Left ventricle myocardium inferior (tissue), 1 donor: Measurements from ENCODE around the gene PLEKHM3. TPM values are rescaled to one million over a fixed set of nuclear protein-coding genes. Genes with fewer than 3 reads are reported as not detected.

Experiments used
- DNase-seq: peaks from one replicate; pipeline ENCODE4 v3.0.0-alpha.2; 2020
- H3K27ac ChIP-seq: fragments of 200-600 bp; replicated peaks from 2 replicates; pipeline ENCODE4 v1.8.0; 2021
- H3K27me3 ChIP-seq: fragments of 200-600 bp; 2 replicates; pipeline ENCODE4 v1.8.0; 2021; ENCODE audit warnings: low read depth
- H3K36me3 ChIP-seq: fragments of 200-600 bp; 2 replicates; pipeline ENCODE4 v1.8.0; 2021
- H3K4me1 ChIP-seq: fragments of 200-600 bp; 2 replicates; pipeline ENCODE4 v1.8.0; 2021
- H3K4me3 ChIP-seq: fragments of 200-600 bp; 2 replicates; pipeline ENCODE4 v1.8.0; 2021; ENCODE audit warnings: mild to moderate bottlenecking, moderate library complexity
- H3K9me3 ChIP-seq: fragments of 200-600 bp; replicated peaks from 2 replicates; pipeline ENCODE4 v1.8.0; 2021
- CTCF ChIP-seq: fragments of 200-600 bp; IDR thresholded peaks from 2 replicates; pipeline ENCODE4 v1.8.0; 2021; ENCODE audit warnings: antibody characterized with exemption, mild to moderate bottlenecking, borderline replicate concordance
- intact Hi-C: fragments of 100-400 bp; cut with micrococcal nuclease; formaldehyde crosslinking; loops from one replicate; pipeline ENCODE4 v1.11.0; 2022
- total RNA-seq: library from RNA; stranded (reverse); fragmentation: NEBNext Ultra II Directional; extraction: Animal tissue kit (Norgen Biotek cat#: 25700); gene quantifications from one replicate; pipeline ENCODE4 v1.2.1, GENCODE V29; 2021
- donor health status: DM: no; HTN: yes; CAD: no; lungs with severe emphysema.

The PLEKHM3 gene
- total RNA-seq, 1 donor from 2014 or later: 12.9 TPM

DNA sequence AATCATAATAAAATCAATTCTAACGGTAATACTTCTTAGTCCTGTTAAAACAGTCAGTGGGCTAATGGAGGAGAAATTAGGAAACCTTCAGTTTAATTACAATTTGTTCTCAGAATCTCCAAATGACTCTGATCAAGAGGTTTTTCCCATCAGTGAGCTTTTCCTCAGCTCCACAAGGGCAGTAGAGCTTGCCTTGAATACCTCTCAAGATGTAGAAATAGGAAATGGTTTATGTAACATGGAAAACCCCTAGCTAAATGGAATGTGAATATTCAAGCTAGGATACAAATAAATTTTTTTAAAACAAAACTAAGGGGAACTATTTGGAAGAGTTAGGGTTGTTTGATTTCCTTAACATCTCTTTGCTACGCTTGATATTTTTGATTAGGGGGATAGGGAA is 87.5 kb downstream of the PLEKHM3 start:
- intact Hi-C loops: no loop called here
- Histone ChIP-seq H3K27me3 (no peaks in the 10 kb centered on the region), H3K9me3 (no peaks in the 10 kb centered on the region), H3K4me1 (peaks cover 72% of the 10 kb centered on the region), H3K4me3 (no peak overlapping the region), H3K27ac (peak overlapping the region; percentile 72), H3K36me3 (peaks cover 4% of the 10 kb centered on the region)
- no peak for TF ChIP-seq CTCF
- no peak for DNase-seq

GRCh38 chr2:207937253-207937652 is 88.1 kb downstream of the PLEKHM3 start:
- no peaks in the 10 kb centered on the region for H3K27me3 ChIP-seq
- no peak overlapping the region for H3K4me3 ChIP-seq
- intact Hi-C loops: no loop called here
- peaks cover 4% of the 10 kb centered on the region for H3K36me3 ChIP-seq
- no peak for DNase-seq
- H3K4me1 ChIP-seq: peaks cover 78% of the 10 kb centered on the region
- no peak for TF ChIP-seq CTCF
- H3K27ac ChIP-seq: peak overlapping the region; percentile 72
- H3K9me3 ChIP-seq: no peaks in the 10 kb centered on the region

DNA sequence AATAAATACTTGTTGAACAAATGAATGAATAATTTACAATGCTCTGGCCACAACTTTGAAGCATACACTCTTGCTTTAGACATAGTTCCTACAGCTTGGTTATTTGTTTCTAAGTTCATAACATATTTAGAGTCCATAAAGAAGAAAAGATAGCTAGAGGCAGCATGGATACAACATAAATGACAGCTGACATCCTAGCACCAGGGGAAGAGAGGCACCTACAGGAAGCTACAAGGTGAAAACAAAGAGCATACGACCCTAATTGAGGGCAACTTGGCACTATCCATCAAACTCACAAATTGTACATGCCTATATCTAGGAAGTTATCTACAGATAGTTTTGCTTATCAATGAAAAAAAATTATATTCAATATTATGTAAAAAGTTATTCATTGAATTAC is 88.9 kb downstream of the PLEKHM3 start:
- intact Hi-C loops: no loop called here
- Histone ChIP-seq H3K27me3 (no peaks in the 10 kb centered on the region), H3K27ac (no peak overlapping the region), H3K36me3 (no peaks in the 10 kb centered on the region), H3K4me3 (no peak overlapping the region), H3K4me1 (peaks cover 84% of the 10 kb centered on the region), H3K9me3 (no peaks in the 10 kb centered on the region)
- DNase-seq: no peak
- TF ChIP-seq CTCF: no peak

DNA sequence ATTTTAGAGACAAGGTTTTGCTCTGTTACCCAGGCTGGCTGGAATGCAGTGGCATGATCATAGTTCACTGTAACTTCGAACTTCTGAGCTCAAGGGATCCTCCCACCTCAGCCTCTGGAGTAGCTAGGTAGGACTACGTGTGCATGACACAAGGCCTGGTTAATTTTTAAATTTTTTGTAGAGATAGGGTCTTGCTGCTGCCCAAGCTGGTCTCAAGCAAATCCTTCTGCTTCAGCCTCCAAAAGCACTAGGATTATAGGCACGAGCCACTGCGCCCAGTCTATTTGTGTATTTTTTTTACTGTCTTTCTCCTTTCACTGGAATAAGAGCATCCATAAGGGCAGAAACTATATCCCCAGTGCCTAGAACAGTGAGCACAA is 89.3 kb downstream of the PLEKHM3 start:
- Histone ChIP-seq H3K27me3 (no peaks in the 10 kb centered on the region), H3K9me3 (no peaks in the 10 kb centered on the region), H3K27ac (peak overlapping the region; percentile 5), H3K36me3 (peaks cover 2% of the 10 kb centered on the region), H3K4me3 (no peak overlapping the region), H3K4me1 (peaks cover 84% of the 10 kb centered on the region)
- no peak for TF ChIP-seq CTCF
- intact Hi-C loops: no loop called here
- DNase-seq: no peak

- intact Hi-C loops: no loop called here
- DNase-seq: no peak
- Histone ChIP-seq H3K36me3 (peaks cover 9% of the 10 kb centered on the region), H3K27ac (peak overlapping the region; percentile 47), H3K27me3 (no peaks in the 10 kb centered on the region), H3K4me3 (no peak overlapping the region), H3K4me1 (peaks cover 82% of the 10 kb centered on the region), H3K9me3 (no peaks in the 10 kb centered on the region)
- TF ChIP-seq CTCF: no peak
These were observed 90.0 kb downstream of the PLEKHM3 start for GRCh38 chr2:207935121-207935990.
